Camera-type eye (tissue), 1 donor: ENCODE data around the gene KDM4F. TPM values are rescaled to one million over a fixed set of nuclear protein-coding genes. Genes with fewer than 3 reads are reported as not detected.

ENCODE experiments used
- total RNA-seq: library from RNA; depleted of rRNA; stranded (reverse); fragments of >200 nt; gene quantifications from one replicate; pipeline ENCODE4 v1.2.3, GENCODE V29; 2014

Gene KDM4F
- total RNA-seq, result not detected

DNA sequence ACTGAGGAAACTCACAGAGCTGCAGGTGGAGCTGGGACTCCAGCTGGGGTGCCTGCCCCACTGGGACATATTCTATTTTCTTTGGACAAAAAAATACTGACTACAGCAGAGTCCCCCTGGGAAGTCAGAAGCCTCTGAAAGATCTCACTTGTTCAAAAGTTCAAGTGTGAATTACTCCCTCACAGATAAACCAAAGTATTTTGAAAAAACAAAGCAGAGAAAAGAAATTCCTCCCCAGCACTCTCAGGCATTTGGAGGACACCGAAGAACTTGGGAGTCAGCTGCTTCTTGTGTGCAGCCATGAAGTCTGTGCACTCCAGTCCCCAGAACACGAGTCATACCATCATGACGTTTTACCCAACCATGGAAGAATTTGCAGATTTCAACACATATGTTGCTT lies at the start of gene KDM4F:
Gene KDM4F, plus strand, starts transcription at position 301 of the 400 bp plus-strand sequence.

GRCh38 chr11:95024958-95025357 lies 24.3 kb upstream of the KDM4F start, which contains the start of gene KDM4E:
KDM4E (plus strand) TSS chr11:95025258; CDS start chr11:95025558, 300 bp downstream.

GRCh38 chr11:95066716-95067038 lies 17.5 kb downstream of the KDM4F start, which contains the start of gene SRSF8:
SRSF8 (plus strand) TSS chr11:95066919; CDS start chr11:95067227, 308 bp downstream.

GRCh38 chr11:95089620-95090542 lies 40.7 kb downstream of the KDM4F start, which contains the start of gene ENDOD1:
ENDOD1 (plus strand) TSS chr11:95089846; CDS start chr11:95089928, 82 bp downstream.

Other genes with a start within 250 kb of the KDM4F start
- gene CWC15, start 75.9 kb upstream of the KDM4F start, total RNA-seq, result 63.9 TPM
- 2.3 TPM for gene KDM4D, start 75.7 kb upstream of the KDM4F start, total RNA-seq
- gene KDM4E, start 24.2 kb upstream of the KDM4F start, total RNA-seq, result not detected
- gene SRSF8, start 17.5 kb downstream of the KDM4F start, total RNA-seq, result 29.9 TPM
- gene ENDOD1, start 40.4 kb downstream of the KDM4F start, total RNA-seq, result 31.4 TPM
- gene SESN3, start 181.8 kb downstream of the KDM4F start, total RNA-seq, result 204 TPM